Measurements from ENCODE around the gene ZNF525.
A peak's percentile ranks its signal among the peaks of the same experiment; 100 is the strongest.
"Not testable (repeated sequence)": the region's sequence is repeated elsewhere in the genome, so short reads cannot be mapped to it uniquely, and the experiment has no call there.

Gene ZNF525

DNA sequence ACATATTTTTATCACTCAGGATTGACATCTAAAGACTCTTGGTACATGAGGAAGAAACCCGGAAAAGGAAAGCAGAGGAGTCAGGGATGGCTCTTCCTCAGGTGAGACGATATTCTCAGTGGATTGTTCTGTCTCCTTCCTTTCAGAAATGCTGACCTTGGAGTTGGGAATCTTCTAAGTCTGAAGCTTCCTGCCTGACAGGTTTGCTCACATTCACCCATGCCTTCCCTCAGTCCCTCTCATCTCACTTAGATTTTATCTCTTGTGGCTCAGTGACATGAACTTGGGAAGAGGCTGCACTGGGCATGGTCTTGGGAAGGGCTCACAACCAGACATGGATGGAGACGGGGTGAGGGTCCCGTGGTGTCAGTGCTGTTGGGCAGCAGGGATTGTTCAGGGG is 6.7 kb downstream of the ZNF525 start:
- Histone ChIP-seq H3K27ac (ENCODE audit: low read depth, low read length) (no peak overlapping the region), H3K4me1 (ENCODE audit: control insufficient read depth, insufficient read depth, low read length) (peaks cover 12% of the 10 kb centered on the region), H3K9ac (ENCODE audit: low read length) (no peak overlapping the region), H3K4me3 (ENCODE audit: low read depth, low read length) (no peak overlapping the region), H3K36me3 (ENCODE audit: control insufficient read depth, insufficient read depth, low read length) (peaks cover 59% of the 10 kb centered on the region), H3K27me3 (ENCODE audit: control insufficient read depth, insufficient read depth, low read length) (no peaks in the 10 kb centered on the region), H3K9me3 (ENCODE audit: control insufficient read depth, insufficient read depth, low read depth, low read length) (no peaks in the 10 kb centered on the region; the same call in 1 of the 2 replicates)

DNA sequence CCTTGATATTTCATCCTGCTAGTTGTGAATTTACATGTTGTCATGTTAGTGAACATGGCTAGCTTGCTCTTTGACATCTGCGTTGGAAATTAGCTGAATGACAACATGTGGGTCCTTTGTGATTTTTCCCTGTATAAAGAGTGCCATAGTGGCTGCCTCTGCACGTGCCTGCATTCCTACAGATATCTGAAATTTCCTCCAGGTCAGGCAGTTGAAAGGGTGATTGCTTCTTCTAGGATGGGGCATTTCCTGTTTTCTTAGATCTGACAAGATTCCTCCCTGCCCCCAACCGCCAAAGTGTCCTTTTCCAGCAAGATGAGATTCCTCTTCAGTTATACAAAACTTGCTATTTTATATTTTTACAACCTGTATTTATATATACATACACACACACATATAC is 8.8 kb downstream of the ZNF525 start:
- H3K27ac ChIP-seq (ENCODE audit: low read depth, low read length) = 0 out of 2 replicates have a peak overlapping the region, but pooled peaks have one; percentile 26
- no peak overlapping the region for H3K4me3 ChIP-seq (ENCODE audit: low read depth, low read length)
- no peaks in the 10 kb centered on the region for H3K27me3 ChIP-seq (ENCODE audit: control insufficient read depth, insufficient read depth, low read length)
- no peak overlapping the region for H3K9ac ChIP-seq (ENCODE audit: low read length)
- peaks cover 6% of the 10 kb centered on the region; the same call in 1 of the 2 replicates for H3K9me3 ChIP-seq (ENCODE audit: control insufficient read depth, insufficient read depth, low read depth, low read length)
- peaks cover 10% of the 10 kb centered on the region for H3K4me1 ChIP-seq (ENCODE audit: control insufficient read depth, insufficient read depth, low read length)
- peaks cover 80% of the 10 kb centered on the region for H3K36me3 ChIP-seq (ENCODE audit: control insufficient read depth, insufficient read depth, low read length)

- Histone ChIP-seq H3K27me3 (ENCODE audit: control insufficient read depth, insufficient read depth, low read length) (no peaks in the 10 kb centered on the region), H3K9ac (ENCODE audit: low read length) (no peak overlapping the region), H3K36me3 (ENCODE audit: control insufficient read depth, insufficient read depth, low read length) (peaks cover 84% of the 10 kb centered on the region), H3K9me3 (ENCODE audit: control insufficient read depth, insufficient read depth, low read depth, low read length) (peaks cover 7% of the 10 kb centered on the region; the same call in 1 of the 2 replicates), H3K4me3 (ENCODE audit: low read depth, low read length) (no peak overlapping the region), H3K4me1 (ENCODE audit: control insufficient read depth, insufficient read depth, low read length) (peaks cover 10% of the 10 kb centered on the region), H3K27ac (ENCODE audit: low read depth, low read length) (0 out of 2 replicates have a peak overlapping the region, but pooled peaks have one; percentile 26)
These were observed 9.2 kb downstream of the ZNF525 start for GRCh38 chr19:53374743-53375142.

DNA sequence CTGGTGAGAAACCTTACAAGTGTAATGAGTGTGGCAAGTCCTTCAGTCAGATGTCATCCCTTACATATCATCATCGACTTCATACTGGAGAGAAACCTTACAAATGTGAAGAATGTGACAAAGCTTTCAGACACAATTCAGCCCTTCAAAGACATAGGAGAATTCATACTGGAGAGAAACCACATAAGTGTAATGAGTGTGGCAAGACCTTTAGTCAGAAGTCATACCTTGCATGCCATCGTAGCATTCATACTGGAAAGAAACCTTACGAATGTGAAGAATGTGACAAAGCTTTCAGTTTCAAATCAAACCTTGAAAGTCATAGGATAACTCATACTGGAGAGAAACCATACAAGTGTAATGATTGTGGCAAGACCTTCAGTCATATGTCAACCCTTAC is 15.9 kb downstream of the ZNF525 start:
- no peak overlapping the region for H3K27ac ChIP-seq (ENCODE audit: low read depth, low read length)
- H3K4me3 ChIP-seq (ENCODE audit: low read depth, low read length) = no peak overlapping the region
- no peaks in the 10 kb centered on the region for H3K27me3 ChIP-seq (ENCODE audit: control insufficient read depth, insufficient read depth, low read length)
- H3K9me3 ChIP-seq (ENCODE audit: control insufficient read depth, insufficient read depth, low read depth, low read length) = peaks cover 64% of the 10 kb centered on the region
- no peaks in the 10 kb centered on the region for H3K4me1 ChIP-seq (ENCODE audit: control insufficient read depth, insufficient read depth, low read length)
- no peak overlapping the region for H3K9ac ChIP-seq (ENCODE audit: low read length)
- peaks cover 98% of the 10 kb centered on the region for H3K36me3 ChIP-seq (ENCODE audit: control insufficient read depth, insufficient read depth, low read length)

- Histone ChIP-seq H3K27me3 (ENCODE audit: control insufficient read depth, insufficient read depth, low read length) (no peaks in the 10 kb centered on the region), H3K4me1 (ENCODE audit: control insufficient read depth, insufficient read depth, low read length) (peaks cover 6% of the 10 kb centered on the region), H3K9ac (ENCODE audit: low read length) (no peak overlapping the region), H3K27ac (ENCODE audit: low read depth, low read length) (no peak overlapping the region), H3K4me3 (ENCODE audit: low read depth, low read length) (no peak overlapping the region), H3K36me3 (ENCODE audit: control insufficient read depth, insufficient read depth, low read length) (peaks cover 40% of the 10 kb centered on the region), H3K9me3 (ENCODE audit: control insufficient read depth, insufficient read depth, low read depth, low read length) (peaks cover 32% of the 10 kb centered on the region)
These were observed 22.7 kb downstream of the ZNF525 start for GRCh38 chr19:53388168-53388567.

DNA sequence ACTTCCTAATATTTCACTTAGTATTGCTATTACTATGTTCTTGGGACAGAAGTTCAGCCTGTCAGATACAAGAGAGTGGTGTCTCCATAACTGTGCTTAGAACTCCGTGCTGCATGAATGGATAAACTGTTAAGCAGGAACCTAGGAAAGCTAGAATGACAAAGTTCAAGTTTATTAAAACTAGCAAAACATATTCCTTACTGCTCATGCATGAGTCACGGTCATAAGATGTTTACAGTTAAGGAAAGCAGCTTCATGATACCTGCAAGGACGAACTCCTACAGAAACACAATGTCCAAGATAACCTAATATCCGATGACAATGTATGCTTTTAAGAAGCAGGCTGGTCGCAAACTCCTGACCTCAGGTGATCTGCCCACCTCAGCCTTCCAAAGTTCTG is 23.4 kb downstream of the ZNF525 start:
- Histone ChIP-seq H3K4me3 (ENCODE audit: low read depth, low read length) (no peak overlapping the region), H3K9me3 (ENCODE audit: control insufficient read depth, insufficient read depth, low read depth, low read length) (peaks cover 25% of the 10 kb centered on the region), H3K4me1 (ENCODE audit: control insufficient read depth, insufficient read depth, low read length) (peaks cover 6% of the 10 kb centered on the region), H3K27me3 (ENCODE audit: control insufficient read depth, insufficient read depth, low read length) (no peaks in the 10 kb centered on the region), H3K36me3 (ENCODE audit: control insufficient read depth, insufficient read depth, low read length) (peaks cover 33% of the 10 kb centered on the region), H3K27ac (ENCODE audit: low read depth, low read length) (no peak overlapping the region), H3K9ac (ENCODE audit: low read length) (no peak overlapping the region)

GRCh38 chr19:53389571-53389970 is 24.1 kb downstream of the ZNF525 start:
- peaks cover 28% of the 10 kb centered on the region for H3K36me3 ChIP-seq (ENCODE audit: control insufficient read depth, insufficient read depth, low read length)
- H3K4me3 ChIP-seq (ENCODE audit: low read depth, low read length) = peak overlapping the region; percentile 53
- no peak overlapping the region for H3K9ac ChIP-seq (ENCODE audit: low read length)
- H3K27ac ChIP-seq (ENCODE audit: low read depth, low read length) = no peak overlapping the region
- no peaks in the 10 kb centered on the region for H3K27me3 ChIP-seq (ENCODE audit: control insufficient read depth, insufficient read depth, low read length)
- H3K4me1 ChIP-seq (ENCODE audit: control insufficient read depth, insufficient read depth, low read length) = peaks cover 8% of the 10 kb centered on the region
- H3K9me3 ChIP-seq (ENCODE audit: control insufficient read depth, insufficient read depth, low read depth, low read length) = peaks cover 21% of the 10 kb centered on the region; the same call in 1 of the 2 replicates

GRCh38 chr19:53389978-53390377 is 24.5 kb downstream of the ZNF525 start:
- peaks cover 24% of the 10 kb centered on the region for H3K36me3 ChIP-seq (ENCODE audit: control insufficient read depth, insufficient read depth, low read length)
- no peak overlapping the region for H3K27ac ChIP-seq (ENCODE audit: low read depth, low read length)
- peaks cover 8% of the 10 kb centered on the region for H3K4me1 ChIP-seq (ENCODE audit: control insufficient read depth, insufficient read depth, low read length)
- no peak overlapping the region for H3K9ac ChIP-seq (ENCODE audit: low read length)
- no peaks in the 10 kb centered on the region for H3K27me3 ChIP-seq (ENCODE audit: control insufficient read depth, insufficient read depth, low read length)
- peaks cover 18% of the 10 kb centered on the region; the same call in 1 of the 2 replicates for H3K9me3 ChIP-seq (ENCODE audit: control insufficient read depth, insufficient read depth, low read depth, low read length)
- H3K4me3 ChIP-seq (ENCODE audit: low read depth, low read length) = peak overlapping the region; percentile 53

- peaks cover 12% of the 10 kb centered on the region for H3K36me3 ChIP-seq (ENCODE audit: control insufficient read depth, insufficient read depth, low read length)
- peak overlapping the region; percentile 56 for H3K9ac ChIP-seq (ENCODE audit: low read length)
- H3K27me3 ChIP-seq (ENCODE audit: control insufficient read depth, insufficient read depth, low read length) = no peaks in the 10 kb centered on the region
- peak overlapping the region; percentile 90 for H3K4me3 ChIP-seq (ENCODE audit: low read depth, low read length)
- H3K9me3 ChIP-seq (ENCODE audit: control insufficient read depth, insufficient read depth, low read depth, low read length) = peaks cover 3% of the 10 kb centered on the region; the same call in 1 of the 2 replicates
- no peak overlapping the region for H3K27ac ChIP-seq (ENCODE audit: low read depth, low read length)
- H3K4me1 ChIP-seq (ENCODE audit: control insufficient read depth, insufficient read depth, low read length) = peaks cover 10% of the 10 kb centered on the region
These were observed 29.0 kb downstream of the ZNF525 start for GRCh38 chr19:53394522-53394973.

GRCh38 chr19:53394974-53395839 is 29.7 kb downstream of the ZNF525 start, which contains the start of gene ZNF765:
Gene ZNF765 (plus strand): TSS chr19:53395149. CDS start chr19:53398016, 2,867 bp downstream.
- Histone ChIP-seq H3K9me3 (ENCODE audit: control insufficient read depth, insufficient read depth, low read depth, low read length) (no peaks in the 10 kb centered on the region), H3K4me3 (ENCODE audit: low read depth, low read length) (peak within 1 kb of the TSS; percentile 90), H3K9ac (ENCODE audit: low read length) (peak within 1 kb of the TSS; percentile 81), H3K27me3 (ENCODE audit: control insufficient read depth, insufficient read depth, low read length) (no peaks in the 10 kb centered on the region), H3K27ac (ENCODE audit: low read depth, low read length) (no peak within 1 kb of the TSS; the same call in 1 of the 2 replicates), H3K4me1 (ENCODE audit: control insufficient read depth, insufficient read depth, low read length) (peaks cover 7% of the 10 kb centered on the region; the same call in 1 of the 2 replicates), H3K36me3 (ENCODE audit: control insufficient read depth, insufficient read depth, low read length) (peaks cover 19% of the 10 kb centered on the region)

- not testable (repeated sequence) for H3K9me3 ChIP-seq (ENCODE audit: control insufficient read depth, insufficient read depth, low read depth, low read length); H3K27me3 ChIP-seq (ENCODE audit: control insufficient read depth, insufficient read depth, low read length); H3K4me1 ChIP-seq (ENCODE audit: control insufficient read depth, insufficient read depth, low read length); H3K27ac ChIP-seq (ENCODE audit: low read depth, low read length)
- Histone ChIP-seq H3K9ac (ENCODE audit: low read length) (peak overlapping the region; percentile 81), H3K4me3 (ENCODE audit: low read depth, low read length) (peak overlapping the region; percentile 90), H3K36me3 (ENCODE audit: control insufficient read depth, insufficient read depth, low read length) (peaks cover 25% of the 10 kb centered on the region)
These were observed 30.5 kb downstream of the ZNF525 start for GRCh38 chr19:53395840-53396524.
